ENCODE measurements around the gene PERP. TPM values are rescaled to one million over a fixed set of nuclear protein-coding genes. Genes with fewer than 3 reads are reported as not detected.
"Not testable (repeated sequence)": the region's sequence is repeated elsewhere in the genome, so short reads cannot be mapped to it uniquely, and the experiment has no call there.

Gene PERP
- polyA plus RNA-seq, 1 donor, result 17.1 TPM

GRCh38 chr6:138106665-138107077 is 548 bp downstream of the PERP start:
- DNase-seq, result no peak

- DNase-seq, result no peak
These were observed 1.1 kb downstream of the PERP start for GRCh38 chr6:138105880-138106664.

GRCh38 chr6:138105446-138105845 is 1.8 kb downstream of the PERP start:
- DNase-seq, result no peak

GRCh38 chr6:138104618-138105213 is 2.5 kb downstream of the PERP start:
- DNase-seq, result no peak

- DNase-seq, result no peak
These were observed 3.3 kb downstream of the PERP start for GRCh38 chr6:138103871-138104270.

- DNase-seq, result no peak
These were observed 5.1 kb downstream of the PERP start for GRCh38 chr6:138101946-138102731.

GRCh38 chr6:138099832-138100231 is 7.4 kb downstream of the PERP start:
- DNase-seq, result no peak

GRCh38 chr6:138098306-138098705 is 8.9 kb downstream of the PERP start:
- DNase-seq, result no peak

- DNase-seq, result no peak
These were observed 13.0 kb downstream of the PERP start for GRCh38 chr6:138094260-138094659.

GRCh38 chr6:138093632-138094031 is 13.6 kb downstream of the PERP start:
- no peak for DNase-seq

GRCh38 chr6:138092686-138093085 is 14.5 kb downstream of the PERP start:
- DNase-seq, result no peak

- no peak for DNase-seq
These were observed 17.9 kb downstream of the PERP start for GRCh38 chr6:138089325-138089724.

GRCh38 chr6:138088326-138088762 is 18.9 kb downstream of the PERP start:
- DNase-seq, result no peak

GRCh38 chr6:138087593-138088325 is 19.5 kb downstream of the PERP start:
- DNase-seq, result no peak

- peak; percentile 13 for DNase-seq
These were observed 20.5 kb downstream of the PERP start for GRCh38 chr6:138086573-138087196.

- no peak for DNase-seq
These were observed 21.4 kb downstream of the PERP start for GRCh38 chr6:138085839-138086222.

GRCh38 chr6:138084904-138085838 is 22.0 kb downstream of the PERP start:
- no peak for DNase-seq

- no peak for DNase-seq
These were observed 25.0 kb downstream of the PERP start for GRCh38 chr6:138082232-138082631.

GRCh38 chr6:138079556-138079955 is 27.7 kb downstream of the PERP start:
- DNase-seq, result not testable (repeated sequence)

- no peak for DNase-seq
These were observed 28.7 kb downstream of the PERP start for GRCh38 chr6:138078491-138078890.

- DNase-seq, result no peak
These were observed 34.0 kb downstream of the PERP start for GRCh38 chr6:138073264-138073663.

Measured in left kidney (tissue), 2 donors.